Ishikawa (cell line): ENCODE measurements around the gene PPP1R9B.

ENCODE experiments used
- NFIC ChIP-seq: IDR thresholded peaks from 2 replicates; pipeline ENCODE4 v1.6.1; 2012
- RAD21 ChIP-seq: IDR thresholded peaks from 2 replicates; pipeline ENCODE4 v1.6.1; 2012; ENCODE audit warnings: low read depth
- TF ChIP-seq, protein P1 (sequence below): IDR thresholded peaks from 2 replicates; pipeline ENCODE4 v1.6.1; 2012

DNA sequence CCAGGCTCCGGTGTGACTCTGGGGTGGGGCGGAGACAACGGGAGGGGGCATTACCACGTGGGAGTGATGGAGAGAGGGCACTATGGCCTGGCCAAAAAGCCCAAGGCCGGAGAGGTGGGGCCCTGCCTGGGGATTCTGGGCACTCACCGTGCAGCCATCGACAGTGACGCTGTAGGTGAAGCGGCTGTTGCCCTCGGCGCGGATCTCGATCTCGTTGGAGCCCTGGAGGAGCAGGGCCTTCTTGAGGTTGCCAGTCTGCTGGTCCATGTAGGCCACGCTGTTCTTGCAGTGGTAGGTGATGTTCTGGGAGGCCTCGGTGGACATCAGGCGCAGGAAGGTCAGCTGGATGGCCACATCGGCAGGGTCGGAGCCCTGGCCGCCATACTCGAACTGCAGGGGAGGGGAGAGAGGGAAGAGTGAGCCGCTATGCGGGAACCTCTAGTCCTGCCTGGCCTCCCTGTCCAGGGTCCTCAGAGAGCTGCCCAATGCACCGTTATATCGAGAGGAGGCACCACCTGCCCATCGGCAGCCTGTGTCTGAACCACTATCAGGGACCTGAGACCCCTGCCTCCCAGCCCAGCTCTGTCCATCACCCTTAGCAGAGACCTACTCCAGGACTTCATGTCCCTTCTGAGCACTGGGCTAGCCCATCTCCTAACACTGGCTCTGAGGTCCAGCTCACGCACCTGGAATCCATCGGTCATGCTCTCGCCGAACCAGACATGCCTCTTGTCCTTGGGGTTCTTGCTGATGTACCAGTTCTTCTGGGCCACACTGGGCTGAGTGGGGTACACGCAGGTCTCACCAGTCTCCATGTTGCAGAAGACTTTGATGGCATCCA lies 35.4 kb upstream of the PPP1R9B start:
- TF ChIP-seq RAD21: no peak
- TF ChIP-seq NFIC: no peak
- TF ChIP-seq, protein P1, sequence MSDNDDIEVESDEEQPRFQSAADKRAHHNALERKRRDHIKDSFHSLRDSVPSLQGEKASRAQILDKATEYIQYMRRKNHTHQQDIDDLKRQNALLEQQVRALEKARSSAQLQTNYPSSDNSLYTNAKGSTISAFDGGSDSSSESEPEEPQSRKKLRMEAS: no peak
